HEK293 (cell line): ENCODE data around the gene MEF2C.

Source experiments
- RBAK ChIP-seq: fragments of 450-650 bp; formaldehyde crosslinking; IDR thresholded peaks from 2 replicates; pipeline ENCODE4 v1.5.1; 2016; ENCODE audit warnings: missing biosample characterization, missing genetic modification characterization
- SETDB1 ChIP-seq: IDR thresholded peaks from one replicate; pipeline ENCODE4 v1.6.1; 2017; ENCODE audit warnings: mild to moderate bottlenecking, low read length, moderate library complexity, mixed read lengths; ENCODE audit not compliant: insufficient read length
- ZBTB48 ChIP-seq: fragments of 450-650 bp; formaldehyde crosslinking; IDR thresholded peaks from 2 replicates; pipeline ENCODE4 v1.5.1; 2016; ENCODE audit warnings: missing biosample characterization, missing genetic modification characterization
- ZEB2 ChIP-seq: fragments of 450-650 bp; formaldehyde crosslinking; IDR thresholded peaks from 2 replicates; pipeline ENCODE4 v1.5.1; 2016; ENCODE audit warnings: missing biosample characterization, missing genetic modification characterization
- ZFP41 ChIP-seq: fragments of 450-650 bp; formaldehyde crosslinking; IDR thresholded peaks from 2 replicates; pipeline ENCODE4 v1.5.1; 2016; ENCODE audit warnings: missing biosample characterization, missing genetic modification characterization, borderline replicate concordance
- ZNF146 ChIP-seq: fragments of 450-650 bp; formaldehyde crosslinking; IDR thresholded peaks from 2 replicates; pipeline ENCODE4 v1.5.1; 2016; ENCODE audit warnings: missing biosample characterization, missing genetic modification characterization
- ZNF184 ChIP-seq: fragments of 450-650 bp; IDR thresholded peaks from 2 replicates; pipeline ENCODE4 v1.5.1; 2018; ENCODE audit warnings: missing biosample characterization, mild to moderate bottlenecking, missing genetic modification characterization
- ZNF223 ChIP-seq: fragments of 450-650 bp; formaldehyde crosslinking; IDR thresholded peaks from 2 replicates; pipeline ENCODE4 v1.5.1; 2016; ENCODE audit warnings: missing biosample characterization, missing genetic modification characterization
- ZNF239 ChIP-seq: fragments of 450-650 bp; formaldehyde crosslinking; IDR thresholded peaks from 2 replicates; pipeline ENCODE4 v1.5.1; 2016; ENCODE audit warnings: missing biosample characterization, missing genetic modification characterization
- ZNF529 ChIP-seq: fragments of 450-650 bp; formaldehyde crosslinking; IDR thresholded peaks from 2 replicates; pipeline ENCODE4 v1.5.1; 2017; ENCODE audit warnings: missing genetic modification characterization, missing biosample characterization; ENCODE audit not compliant: insufficient replicate concordance
- ZNF561 ChIP-seq: fragments of 450-650 bp; IDR thresholded peaks from 2 replicates; pipeline ENCODE4 v1.5.1; 2018; ENCODE audit warnings: missing biosample characterization, missing genetic modification characterization, borderline replicate concordance
- ZNF660 ChIP-seq: fragments of 450-650 bp; IDR thresholded peaks from 2 replicates; pipeline ENCODE4 v1.5.1; 2018; ENCODE audit warnings: missing biosample characterization, mild to moderate bottlenecking, missing genetic modification characterization
- ZNF791 ChIP-seq: fragments of 450-650 bp; formaldehyde crosslinking; IDR thresholded peaks from 2 replicates; pipeline ENCODE4 v1.5.1; 2016; ENCODE audit warnings: missing biosample characterization, missing genetic modification characterization
- TF ChIP-seq, protein P1 (sequence below): fragments of 450-650 bp; formaldehyde crosslinking; optimal IDR thresholded peaks from 2 replicates; pipeline ENCODE3; 2016; ENCODE audit warnings: missing biosample characterization, mild to moderate bottlenecking, missing genetic modification characterization
- TF ChIP-seq, protein P2 (sequence below): fragments of 450-650 bp; formaldehyde crosslinking; IDR thresholded peaks from 2 replicates; pipeline ENCODE4 v1.5.1; 2016; ENCODE audit warnings: missing biosample characterization, missing genetic modification characterization, borderline replicate concordance
- TF ChIP-seq, protein P3 (sequence below): sonication (generic); formaldehyde crosslinking; IDR thresholded peaks from 2 replicates; pipeline ENCODE4 v1.8.1; 2022; ENCODE audit warnings: mild to moderate bottlenecking, moderate library complexity, missing genetic modification reagents
- TF ChIP-seq, protein P4 (sequence below): fragments of 450-650 bp; formaldehyde crosslinking; IDR thresholded peaks from 2 replicates; pipeline ENCODE4 v1.5.1; 2016; ENCODE audit warnings: missing biosample characterization, missing genetic modification characterization
- TF ChIP-seq, protein P5 (sequence below): fragments of 450-650 bp; formaldehyde crosslinking; IDR thresholded peaks from 2 replicates; pipeline ENCODE4 v1.5.1; 2016; ENCODE audit warnings: missing biosample characterization, missing genetic modification characterization, borderline replicate concordance
- TF ChIP-seq, protein P6 (sequence below): fragments of 450-650 bp; formaldehyde crosslinking; IDR thresholded peaks from 2 replicates; pipeline ENCODE4 v1.5.1; 2017; ENCODE audit warnings: missing biosample characterization, missing genetic modification characterization
- TF ChIP-seq, protein P7 (sequence below): fragments of 450-650 bp; formaldehyde crosslinking; IDR thresholded peaks from 2 replicates; pipeline ENCODE4 v1.5.1; 2017; ENCODE audit warnings: missing biosample characterization, missing genetic modification characterization
- TF ChIP-seq, protein P8 (sequence below): fragments of 450-650 bp; formaldehyde crosslinking; IDR thresholded peaks from 2 replicates; pipeline ENCODE4 v1.5.1; 2016; ENCODE audit warnings: missing biosample characterization, missing genetic modification characterization

Gene MEF2C

DNA sequence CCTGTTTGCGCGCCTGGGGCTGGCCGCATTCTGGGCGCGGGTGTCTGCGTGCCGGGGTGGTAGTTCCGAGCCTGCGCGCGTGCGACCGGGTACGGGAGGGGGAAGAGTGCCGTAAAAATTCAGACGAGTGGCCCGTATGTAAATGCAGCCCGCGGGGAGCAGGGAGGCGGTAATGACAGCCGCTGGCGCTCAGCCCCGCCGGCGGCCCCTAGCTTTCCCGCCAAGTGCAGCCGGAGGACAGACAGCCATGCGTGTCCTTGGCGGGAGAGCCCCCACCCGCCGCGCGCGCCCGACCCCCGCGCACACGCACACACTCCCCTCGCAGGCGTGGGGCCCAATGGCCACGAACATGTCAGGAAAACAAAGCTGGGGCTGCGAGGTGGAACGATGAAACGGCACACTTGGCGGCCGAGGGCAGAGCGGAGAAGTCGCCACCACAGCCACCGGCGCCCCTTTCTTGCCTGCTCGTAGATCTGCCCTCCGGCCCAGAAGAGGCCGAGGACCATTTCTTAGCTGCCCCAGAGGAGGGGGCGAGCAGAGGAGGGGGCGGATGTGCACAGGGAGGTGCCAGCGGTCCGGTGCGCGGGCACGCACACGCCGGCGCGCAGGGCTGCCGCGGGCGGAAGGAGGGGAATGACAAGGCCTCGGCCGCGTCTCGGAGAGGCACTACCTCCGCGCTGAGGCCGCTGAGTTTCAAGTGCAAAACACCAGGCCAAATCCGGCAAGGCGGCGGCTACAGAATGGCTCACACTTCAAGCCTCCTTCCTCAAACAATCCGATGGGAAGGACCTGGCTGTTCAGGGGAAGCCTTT is 208.4 kb downstream of the MEF2C start (continued):
- TF ChIP-seq, protein P1, sequence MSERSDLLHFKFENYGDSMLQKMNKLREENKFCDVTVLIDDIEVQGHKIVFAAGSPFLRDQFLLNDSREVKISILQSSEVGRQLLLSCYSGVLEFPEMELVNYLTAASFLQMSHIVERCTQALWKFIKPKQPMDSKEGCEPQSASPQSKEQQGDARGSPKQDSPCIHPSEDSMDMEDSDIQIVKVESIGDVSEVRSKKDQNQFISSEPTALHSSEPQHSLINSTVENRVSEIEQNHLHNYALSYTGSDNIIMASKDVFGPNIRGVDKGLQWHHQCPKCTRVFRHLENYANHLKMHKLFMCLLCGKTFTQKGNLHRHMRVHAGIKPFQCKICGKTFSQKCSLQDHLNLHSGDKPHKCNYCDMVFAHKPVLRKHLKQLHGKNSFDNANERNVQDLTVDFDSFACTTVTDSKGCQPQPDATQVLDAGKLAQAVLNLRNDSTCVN (tag by site-specific recombination) = peak; percentile 99
- TF ChIP-seq ZNF184 (no peak), ZNF791 (tag by site-specific recombination) (no peak), ZNF660 (tag by site-specific recombination) (peak; percentile 22), ZNF239 (tag by site-specific recombination) (no peak), ZBTB48 (tag by site-specific recombination) (peak; percentile 49; the same call in 1 of the 2 replicates), ZNF529 (tag by site-specific recombination) (no peak), ZNF146 (tag by site-specific recombination) (no peak), ZFP41 (tag by site-specific recombination) (no peak), SETDB1 (no peak), ZNF561 (peak; percentile 44; the same call in 1 of the 2 replicates), ZEB2 (tag by site-specific recombination) (peak; percentile 83), ZNF223 (tag by site-specific recombination) (no peak), RBAK (tag by site-specific recombination) (no peak)
- TF ChIP-seq, protein P2, sequence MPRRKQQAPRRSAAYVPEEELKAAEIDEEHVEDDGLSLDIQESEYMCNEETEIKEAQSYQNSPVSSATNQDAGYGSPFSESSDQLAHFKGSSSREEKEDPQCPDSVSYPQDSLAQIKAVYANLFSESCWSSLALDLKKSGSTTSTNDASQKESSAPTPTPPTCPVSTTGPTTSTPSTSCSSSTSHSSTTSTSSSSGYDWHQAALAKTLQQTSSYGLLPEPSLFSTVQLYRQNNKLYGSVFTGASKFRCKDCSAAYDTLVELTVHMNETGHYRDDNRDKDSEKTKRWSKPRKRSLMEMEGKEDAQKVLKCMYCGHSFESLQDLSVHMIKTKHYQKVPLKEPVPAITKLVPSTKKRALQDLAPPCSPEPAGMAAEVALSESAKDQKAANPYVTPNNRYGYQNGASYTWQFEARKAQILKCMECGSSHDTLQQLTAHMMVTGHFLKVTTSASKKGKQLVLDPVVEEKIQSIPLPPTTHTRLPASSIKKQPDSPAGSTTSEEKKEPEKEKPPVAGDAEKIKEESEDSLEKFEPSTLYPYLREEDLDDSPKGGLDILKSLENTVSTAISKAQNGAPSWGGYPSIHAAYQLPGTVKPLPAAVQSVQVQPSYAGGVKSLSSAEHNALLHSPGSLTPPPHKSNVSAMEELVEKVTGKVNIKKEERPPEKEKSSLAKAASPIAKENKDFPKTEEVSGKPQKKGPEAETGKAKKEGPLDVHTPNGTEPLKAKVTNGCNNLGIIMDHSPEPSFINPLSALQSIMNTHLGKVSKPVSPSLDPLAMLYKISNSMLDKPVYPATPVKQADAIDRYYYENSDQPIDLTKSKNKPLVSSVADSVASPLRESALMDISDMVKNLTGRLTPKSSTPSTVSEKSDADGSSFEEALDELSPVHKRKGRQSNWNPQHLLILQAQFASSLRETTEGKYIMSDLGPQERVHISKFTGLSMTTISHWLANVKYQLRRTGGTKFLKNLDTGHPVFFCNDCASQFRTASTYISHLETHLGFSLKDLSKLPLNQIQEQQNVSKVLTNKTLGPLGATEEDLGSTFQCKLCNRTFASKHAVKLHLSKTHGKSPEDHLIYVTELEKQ (tag by site-specific recombination) = no peak
- TF ChIP-seq, protein P3, sequence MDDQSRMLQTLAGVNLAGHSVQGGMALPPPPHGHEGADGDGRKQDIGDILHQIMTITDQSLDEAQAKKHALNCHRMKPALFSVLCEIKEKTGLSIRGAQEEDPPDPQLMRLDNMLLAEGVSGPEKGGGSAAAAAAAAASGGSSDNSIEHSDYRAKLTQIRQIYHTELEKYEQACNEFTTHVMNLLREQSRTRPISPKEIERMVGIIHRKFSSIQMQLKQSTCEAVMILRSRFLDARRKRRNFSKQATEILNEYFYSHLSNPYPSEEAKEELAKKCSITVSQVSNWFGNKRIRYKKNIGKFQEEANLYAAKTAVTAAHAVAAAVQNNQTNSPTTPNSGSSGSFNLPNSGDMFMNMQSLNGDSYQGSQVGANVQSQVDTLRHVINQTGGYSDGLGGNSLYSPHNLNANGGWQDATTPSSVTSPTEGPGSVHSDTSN (CRISPR knock-in tag) = 0 out of 2 replicates have a peak, but pooled peaks have one; percentile 48
- TF ChIP-seq, protein P4, sequence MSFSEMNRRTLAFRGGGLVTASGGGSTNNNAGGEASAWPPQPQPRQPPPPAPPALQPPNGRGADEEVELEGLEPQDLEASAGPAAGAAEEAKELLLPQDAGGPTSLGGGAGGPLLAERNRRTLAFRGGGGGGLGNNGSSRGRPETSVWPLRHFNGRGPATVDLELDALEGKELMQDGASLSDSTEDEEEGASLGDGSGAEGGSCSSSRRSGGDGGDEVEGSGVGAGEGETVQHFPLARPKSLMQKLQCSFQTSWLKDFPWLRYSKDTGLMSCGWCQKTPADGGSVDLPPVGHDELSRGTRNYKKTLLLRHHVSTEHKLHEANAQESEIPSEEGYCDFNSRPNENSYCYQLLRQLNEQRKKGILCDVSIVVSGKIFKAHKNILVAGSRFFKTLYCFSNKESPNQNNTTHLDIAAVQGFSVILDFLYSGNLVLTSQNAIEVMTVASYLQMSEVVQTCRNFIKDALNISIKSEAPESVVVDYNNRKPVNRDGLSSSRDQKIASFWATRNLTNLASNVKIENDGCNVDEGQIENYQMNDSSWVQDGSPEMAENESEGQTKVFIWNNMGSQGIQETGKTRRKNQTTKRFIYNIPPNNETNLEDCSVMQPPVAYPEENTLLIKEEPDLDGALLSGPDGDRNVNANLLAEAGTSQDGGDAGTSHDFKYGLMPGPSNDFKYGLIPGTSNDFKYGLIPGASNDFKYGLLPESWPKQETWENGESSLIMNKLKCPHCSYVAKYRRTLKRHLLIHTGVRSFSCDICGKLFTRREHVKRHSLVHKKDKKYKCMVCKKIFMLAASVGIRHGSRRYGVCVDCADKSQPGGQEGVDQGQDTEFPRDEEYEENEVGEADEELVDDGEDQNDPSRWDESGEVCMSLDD (tag by site-specific recombination) = peak; percentile 75
- TF ChIP-seq, protein P5, sequence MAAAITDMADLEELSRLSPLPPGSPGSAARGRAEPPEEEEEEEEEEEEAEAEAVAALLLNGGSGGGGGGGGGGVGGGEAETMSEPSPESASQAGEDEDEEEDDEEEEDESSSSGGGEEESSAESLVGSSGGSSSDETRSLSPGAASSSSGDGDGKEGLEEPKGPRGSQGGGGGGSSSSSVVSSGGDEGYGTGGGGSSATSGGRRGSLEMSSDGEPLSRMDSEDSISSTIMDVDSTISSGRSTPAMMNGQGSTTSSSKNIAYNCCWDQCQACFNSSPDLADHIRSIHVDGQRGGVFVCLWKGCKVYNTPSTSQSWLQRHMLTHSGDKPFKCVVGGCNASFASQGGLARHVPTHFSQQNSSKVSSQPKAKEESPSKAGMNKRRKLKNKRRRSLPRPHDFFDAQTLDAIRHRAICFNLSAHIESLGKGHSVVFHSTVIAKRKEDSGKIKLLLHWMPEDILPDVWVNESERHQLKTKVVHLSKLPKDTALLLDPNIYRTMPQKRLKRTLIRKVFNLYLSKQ (tag by site-specific recombination) = no peak
- TF ChIP-seq, protein P6, sequence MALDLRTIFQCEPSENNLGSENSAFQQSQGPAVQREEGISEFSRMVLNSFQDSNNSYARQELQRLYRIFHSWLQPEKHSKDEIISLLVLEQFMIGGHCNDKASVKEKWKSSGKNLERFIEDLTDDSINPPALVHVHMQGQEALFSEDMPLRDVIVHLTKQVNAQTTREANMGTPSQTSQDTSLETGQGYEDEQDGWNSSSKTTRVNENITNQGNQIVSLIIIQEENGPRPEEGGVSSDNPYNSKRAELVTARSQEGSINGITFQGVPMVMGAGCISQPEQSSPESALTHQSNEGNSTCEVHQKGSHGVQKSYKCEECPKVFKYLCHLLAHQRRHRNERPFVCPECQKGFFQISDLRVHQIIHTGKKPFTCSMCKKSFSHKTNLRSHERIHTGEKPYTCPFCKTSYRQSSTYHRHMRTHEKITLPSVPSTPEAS (tag by site-specific recombination) = peak; percentile 8; the same call in 1 of the 2 replicates
- TF ChIP-seq, protein P7, sequence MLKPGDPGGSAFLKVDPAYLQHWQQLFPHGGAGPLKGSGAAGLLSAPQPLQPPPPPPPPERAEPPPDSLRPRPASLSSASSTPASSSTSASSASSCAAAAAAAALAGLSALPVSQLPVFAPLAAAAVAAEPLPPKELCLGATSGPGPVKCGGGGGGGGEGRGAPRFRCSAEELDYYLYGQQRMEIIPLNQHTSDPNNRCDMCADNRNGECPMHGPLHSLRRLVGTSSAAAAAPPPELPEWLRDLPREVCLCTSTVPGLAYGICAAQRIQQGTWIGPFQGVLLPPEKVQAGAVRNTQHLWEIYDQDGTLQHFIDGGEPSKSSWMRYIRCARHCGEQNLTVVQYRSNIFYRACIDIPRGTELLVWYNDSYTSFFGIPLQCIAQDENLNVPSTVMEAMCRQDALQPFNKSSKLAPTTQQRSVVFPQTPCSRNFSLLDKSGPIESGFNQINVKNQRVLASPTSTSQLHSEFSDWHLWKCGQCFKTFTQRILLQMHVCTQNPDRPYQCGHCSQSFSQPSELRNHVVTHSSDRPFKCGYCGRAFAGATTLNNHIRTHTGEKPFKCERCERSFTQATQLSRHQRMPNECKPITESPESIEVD (tag by site-specific recombination) = peak; percentile 28; the same call in 1 of the 2 replicates
- TF ChIP-seq, protein P8, sequence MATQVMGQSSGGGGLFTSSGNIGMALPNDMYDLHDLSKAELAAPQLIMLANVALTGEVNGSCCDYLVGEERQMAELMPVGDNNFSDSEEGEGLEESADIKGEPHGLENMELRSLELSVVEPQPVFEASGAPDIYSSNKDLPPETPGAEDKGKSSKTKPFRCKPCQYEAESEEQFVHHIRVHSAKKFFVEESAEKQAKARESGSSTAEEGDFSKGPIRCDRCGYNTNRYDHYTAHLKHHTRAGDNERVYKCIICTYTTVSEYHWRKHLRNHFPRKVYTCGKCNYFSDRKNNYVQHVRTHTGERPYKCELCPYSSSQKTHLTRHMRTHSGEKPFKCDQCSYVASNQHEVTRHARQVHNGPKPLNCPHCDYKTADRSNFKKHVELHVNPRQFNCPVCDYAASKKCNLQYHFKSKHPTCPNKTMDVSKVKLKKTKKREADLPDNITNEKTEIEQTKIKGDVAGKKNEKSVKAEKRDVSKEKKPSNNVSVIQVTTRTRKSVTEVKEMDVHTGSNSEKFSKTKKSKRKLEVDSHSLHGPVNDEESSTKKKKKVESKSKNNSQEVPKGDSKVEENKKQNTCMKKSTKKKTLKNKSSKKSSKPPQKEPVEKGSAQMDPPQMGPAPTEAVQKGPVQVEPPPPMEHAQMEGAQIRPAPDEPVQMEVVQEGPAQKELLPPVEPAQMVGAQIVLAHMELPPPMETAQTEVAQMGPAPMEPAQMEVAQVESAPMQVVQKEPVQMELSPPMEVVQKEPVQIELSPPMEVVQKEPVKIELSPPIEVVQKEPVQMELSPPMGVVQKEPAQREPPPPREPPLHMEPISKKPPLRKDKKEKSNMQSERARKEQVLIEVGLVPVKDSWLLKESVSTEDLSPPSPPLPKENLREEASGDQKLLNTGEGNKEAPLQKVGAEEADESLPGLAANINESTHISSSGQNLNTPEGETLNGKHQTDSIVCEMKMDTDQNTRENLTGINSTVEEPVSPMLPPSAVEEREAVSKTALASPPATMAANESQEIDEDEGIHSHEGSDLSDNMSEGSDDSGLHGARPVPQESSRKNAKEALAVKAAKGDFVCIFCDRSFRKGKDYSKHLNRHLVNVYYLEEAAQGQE (tag by site-specific recombination) = no peak
